GM18909 (cell line): ENCODE results near the gene RNU6-1.

Experiments used
- ATAC-seq: cut with Tn5 transposase; IDR thresholded peaks from one replicate; pipeline ENCODE4 v1.9.1; 2021; ENCODE audit warnings: mild to moderate bottlenecking; ENCODE audit not compliant: unreplicated experiment, poor library complexity

Gene RNU6-1

DNA sequence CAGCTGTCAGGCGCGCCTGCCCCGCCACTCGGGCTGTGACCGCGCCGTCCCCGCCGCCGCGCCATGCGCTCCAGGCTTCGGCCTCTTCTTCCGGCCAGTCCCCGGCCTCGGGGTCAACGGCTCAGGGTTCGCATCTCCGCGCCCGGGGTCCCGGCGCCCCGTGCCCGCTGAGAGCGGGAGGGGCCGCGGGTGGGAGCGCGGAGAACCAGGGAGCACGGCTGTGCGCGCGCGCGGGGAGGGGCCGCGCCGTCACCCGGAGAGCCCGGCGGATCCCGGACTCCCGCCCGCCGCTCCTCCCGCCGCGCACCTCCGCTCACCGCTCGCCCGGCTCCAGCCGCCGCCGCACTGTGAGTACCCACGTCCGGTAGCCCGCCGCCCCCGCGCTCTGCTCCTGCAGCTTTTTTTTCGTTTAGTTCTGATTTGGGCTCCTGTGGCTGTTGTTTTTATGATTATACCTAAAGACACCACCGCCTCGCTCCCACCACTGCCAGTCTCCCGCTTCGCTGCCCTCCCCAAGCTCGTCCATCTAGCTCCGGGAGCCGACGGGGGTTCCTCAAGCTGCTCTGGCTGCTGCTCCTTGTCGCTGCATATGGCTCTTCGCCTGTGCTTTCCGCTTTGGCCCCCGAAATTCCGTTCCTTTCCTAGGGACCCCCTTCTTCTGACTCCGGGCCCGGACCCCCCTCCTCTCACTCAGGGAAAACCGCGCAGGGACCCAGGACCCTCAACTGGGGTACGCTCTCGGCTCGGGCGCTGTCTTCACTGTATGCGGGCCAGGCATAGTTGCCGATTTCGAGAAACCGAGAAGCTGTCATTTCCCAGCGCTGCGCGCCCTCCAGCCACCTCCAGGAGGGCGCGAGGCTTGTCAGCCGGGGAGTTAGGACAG, 16.3 kb downstream of the RNU6-1 start:
- no peak for ATAC-seq

DNA sequence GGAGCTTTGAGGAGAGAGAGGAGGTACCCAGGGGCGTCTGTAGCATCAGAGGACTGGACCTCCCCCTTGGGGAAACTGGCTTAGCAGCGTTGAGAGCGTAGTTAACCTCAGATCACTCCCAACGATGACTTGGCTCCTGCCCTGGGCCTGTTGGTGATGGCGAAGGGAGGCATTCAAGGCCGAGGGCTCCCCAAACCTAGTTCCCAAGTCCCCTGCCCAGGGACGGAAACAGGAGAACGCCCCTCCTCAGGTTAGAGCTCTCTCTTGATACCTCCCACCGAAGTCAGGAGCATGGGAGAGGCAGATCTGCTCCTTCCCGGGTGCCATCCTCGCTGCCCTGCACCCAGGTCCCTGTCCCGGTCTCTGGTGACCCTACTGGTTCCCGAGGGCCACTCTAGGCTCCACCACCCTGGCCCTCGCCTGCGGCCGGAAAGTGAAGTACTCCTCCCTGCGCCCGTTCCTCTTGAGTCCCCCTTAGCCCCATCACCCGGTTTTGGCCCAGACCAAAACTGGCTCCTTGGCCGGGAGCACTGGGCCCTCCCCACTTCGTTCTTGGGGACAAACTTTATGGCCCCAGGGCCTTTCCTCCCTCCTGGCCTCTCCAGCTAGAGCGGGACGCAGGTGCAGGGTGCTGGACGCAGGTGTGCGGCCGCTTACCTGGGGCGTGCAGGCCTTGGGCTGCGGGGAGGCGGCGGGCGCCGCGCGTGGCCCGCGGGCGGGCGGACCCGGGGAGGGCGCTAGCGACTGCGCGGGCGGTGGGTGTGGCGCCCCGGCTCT, 17.1 kb downstream of the RNU6-1 start:
- ATAC-seq, result no peak

- no peak for ATAC-seq
Measured at GRCh38 chr15:67821784-67822440, 17.9 kb downstream of the RNU6-1 start.

DNA sequence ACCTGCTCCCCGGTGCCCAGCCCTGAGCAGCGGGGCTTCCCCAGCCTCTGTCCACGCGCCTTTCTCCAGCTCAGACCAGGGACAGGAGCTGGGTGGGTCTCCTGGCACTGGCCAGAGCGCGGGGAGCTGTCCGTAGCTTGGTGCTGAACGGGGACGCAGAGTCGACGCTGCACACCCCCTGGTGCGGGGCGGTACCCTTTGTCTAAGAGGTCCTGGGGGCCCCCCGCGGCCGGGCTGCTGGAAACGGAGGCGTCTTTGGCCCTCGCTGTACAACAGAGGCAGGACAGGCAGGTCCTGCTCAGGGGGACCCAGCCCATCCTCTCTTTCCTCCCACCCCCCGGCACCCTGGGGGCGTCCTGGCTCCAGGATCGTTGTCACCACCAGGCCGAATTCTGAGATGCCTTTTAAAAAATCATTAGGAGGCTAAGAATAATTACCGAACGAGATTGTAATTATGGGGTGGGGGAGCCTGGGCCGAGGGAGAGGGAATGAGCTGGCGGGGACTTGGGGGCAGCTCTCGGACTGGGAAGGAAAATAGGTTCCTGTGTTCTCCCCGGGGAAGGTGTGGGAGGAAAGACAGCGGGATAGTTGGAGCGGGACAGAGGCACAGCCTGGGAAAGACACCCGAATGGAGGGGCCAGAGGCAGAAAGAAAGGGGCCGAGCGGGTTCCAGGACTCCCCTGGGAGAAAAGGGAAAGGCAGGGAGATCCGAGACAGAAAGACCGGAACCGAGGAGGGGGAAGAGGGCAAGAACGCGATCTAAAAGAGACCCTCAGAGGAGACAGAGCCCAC, 18.7 kb downstream of the RNU6-1 start:
- ATAC-seq, result no peak

DNA sequence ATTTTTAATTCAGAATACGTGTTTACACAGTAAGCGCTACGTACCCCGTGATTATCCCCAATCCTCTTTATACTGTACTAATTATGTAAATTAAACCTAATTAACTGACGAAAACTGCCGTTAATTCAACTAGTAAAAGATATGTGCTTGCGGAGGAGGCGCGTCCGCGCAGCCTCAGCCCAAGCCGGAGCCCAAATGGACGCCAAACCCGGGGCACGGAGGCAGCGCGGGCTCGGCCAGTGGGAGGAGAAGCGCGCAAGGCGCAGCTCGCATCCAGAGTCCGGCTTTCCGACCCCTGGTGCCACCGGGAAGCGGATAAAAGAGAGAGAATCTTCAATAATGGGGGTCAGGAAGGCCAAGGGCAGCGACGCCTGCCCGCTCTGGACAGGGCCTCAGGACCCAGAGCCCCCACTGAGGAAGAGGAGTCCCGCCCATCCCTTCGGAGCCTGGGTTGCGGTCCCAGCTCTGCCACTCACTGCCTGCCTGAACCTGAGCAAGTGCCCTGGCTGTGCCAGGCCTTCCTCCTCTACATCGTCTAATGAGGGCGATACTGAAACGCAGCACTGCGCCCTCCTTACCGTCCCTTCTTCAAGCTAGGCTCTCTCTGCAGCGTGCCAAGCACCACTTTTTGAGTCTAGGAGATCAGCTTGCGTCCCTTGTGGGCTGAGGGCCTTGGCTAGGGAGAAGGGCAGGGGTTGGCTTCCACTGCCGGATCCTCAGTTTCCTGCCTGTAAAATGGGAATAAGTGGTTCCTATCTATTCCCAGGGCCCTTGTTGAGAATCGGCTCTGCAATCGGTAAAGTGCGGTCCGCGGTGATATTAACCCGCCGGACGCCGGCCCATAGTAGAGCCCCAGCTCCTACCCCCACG, 19.5 kb downstream of the RNU6-1 start:
- ATAC-seq, result no peak

DNA sequence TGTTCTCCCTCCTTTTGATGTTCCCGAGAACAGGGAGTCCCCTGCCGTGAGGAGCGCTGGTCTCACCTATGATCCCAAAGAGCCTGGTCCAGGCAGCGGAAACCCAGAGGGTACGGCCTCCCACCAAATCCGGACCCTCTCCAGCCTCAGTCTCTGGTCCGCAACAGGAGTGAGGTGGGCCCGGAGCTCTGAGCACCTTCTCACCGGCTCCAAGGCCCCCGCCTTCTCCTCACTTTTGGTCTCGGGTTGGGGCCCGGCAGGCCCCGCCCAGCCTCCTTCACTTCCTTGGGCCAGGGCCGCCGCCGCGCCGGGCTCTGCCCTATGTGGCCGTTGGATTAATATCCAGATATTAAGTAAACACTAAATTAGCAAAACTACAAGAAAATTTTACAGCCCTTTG, 20.2 kb downstream of the RNU6-1 start:
- no peak for ATAC-seq

DNA sequence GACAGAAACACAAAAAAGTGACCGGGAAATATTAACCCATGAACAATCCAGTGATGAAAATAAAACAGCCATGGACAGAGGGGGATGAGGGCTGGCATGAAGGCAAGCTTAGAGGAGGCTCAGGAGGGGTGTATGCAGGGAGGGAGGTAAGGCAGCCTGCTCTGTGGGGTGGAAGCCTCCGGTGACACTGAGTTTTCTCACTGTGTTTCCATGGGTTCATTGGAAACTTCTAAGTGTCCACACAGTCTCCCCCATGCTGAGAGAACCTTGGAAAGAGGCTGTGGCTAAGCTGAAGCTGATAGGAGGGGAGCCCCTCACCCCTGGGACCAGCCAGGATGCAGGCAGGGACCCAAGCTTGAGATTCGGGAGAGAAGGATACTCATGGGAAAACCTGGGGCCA, 21.4 kb downstream of the RNU6-1 start:
- no peak for ATAC-seq

DNA sequence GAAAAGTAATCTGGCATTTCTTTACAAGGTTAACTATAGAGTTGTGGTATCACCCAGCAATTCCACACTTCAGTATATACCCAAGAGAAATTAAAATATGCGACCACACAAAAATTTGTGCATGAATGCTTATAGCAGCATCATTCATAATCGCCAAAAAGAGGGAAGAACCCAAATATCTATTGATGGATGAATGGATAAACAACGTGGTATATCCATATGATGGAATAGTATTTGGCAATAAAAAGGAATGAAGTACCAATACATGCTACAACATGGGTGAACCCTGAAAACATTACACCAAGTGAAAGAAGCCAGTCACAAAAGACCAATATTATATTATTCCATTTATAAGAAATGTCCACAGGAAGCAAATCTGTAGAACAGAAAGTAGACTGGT, 23.2 kb downstream of the RNU6-1 start:
- no peak for ATAC-seq

GRCh38 chr15:67815036-67815592, 24.7 kb downstream of the RNU6-1 start:
- no peak for ATAC-seq

GRCh38 chr15:67813104-67813634, 26.7 kb downstream of the RNU6-1 start:
- ATAC-seq, result no peak

DNA sequence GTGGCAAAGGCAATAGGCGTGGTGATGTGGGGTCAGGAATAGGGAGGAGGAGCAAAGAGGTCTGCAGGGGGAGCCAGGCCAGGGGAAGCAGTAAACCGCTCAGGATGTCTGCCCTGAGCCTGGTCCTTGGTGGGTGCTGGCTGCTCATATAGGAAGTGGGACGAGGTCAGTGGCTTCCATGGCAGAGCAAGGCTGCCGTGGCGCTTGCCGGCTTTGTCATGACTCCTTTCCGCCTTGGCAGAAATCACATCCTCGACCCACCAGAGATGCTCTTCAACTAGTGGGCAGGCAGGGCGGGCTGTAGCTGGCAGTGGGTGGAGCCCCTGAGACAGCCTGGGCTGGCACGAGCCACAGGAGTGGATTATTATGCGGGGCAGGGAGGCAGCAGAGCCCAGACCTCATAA, 27.6 kb downstream of the RNU6-1 start:
- no peak for ATAC-seq

GRCh38 chr15:67809866-67810265, 30.0 kb downstream of the RNU6-1 start:
- ATAC-seq, result no peak

GRCh38 chr15:67809441-67809840, 30.4 kb downstream of the RNU6-1 start:
- ATAC-seq, result no peak

GRCh38 chr15:67808821-67809220, 31.0 kb downstream of the RNU6-1 start:
- ATAC-seq, result no peak

- no peak for ATAC-seq
Measured at GRCh38 chr15:67807836-67808235, 32.0 kb downstream of the RNU6-1 start.

DNA sequence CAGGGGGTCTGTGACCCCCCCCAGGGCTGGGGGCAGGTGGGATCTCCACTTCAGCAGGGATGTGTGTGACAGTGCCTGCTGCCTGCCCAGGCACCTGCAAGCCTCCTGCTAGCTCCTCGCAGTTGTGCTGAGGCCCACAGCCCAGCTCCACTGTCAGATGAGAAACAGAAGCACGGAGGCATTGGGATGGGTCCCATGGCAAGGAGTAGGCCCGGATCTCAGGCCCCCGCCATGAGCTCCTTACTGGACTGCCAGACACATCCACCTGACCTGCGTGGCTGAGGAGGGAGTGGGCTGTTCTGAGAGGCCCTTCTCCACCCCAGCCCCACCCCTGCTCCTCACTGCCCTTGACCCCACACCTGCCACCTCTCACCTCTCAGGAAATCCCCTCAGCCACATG, 32.7 kb downstream of the RNU6-1 start:
- ATAC-seq, result no peak

DNA sequence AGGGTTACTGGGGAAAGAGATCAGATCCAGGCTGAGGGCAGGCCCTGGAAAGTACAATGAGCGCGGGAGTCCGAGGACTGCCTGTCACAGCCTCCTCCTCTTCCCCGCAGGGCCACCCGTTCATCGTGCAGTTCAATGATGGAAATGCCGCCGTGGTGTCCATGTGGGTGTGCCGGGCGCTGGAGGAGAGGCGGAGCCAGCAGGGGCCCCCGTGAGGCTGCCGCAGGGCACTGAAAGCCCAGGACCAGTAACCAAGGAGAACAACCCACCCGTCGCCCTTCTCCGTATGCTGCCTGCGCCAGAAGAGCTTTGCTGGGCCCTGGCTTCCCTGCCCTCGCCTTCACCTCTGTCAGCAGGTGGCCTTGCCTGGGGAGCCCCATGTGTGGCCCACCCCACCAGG, 33.3 kb downstream of the RNU6-1 start:
- no peak for ATAC-seq

- ATAC-seq, result no peak
Measured at GRCh38 chr15:67805666-67806516, 34.0 kb downstream of the RNU6-1 start.
